Measurements from ENCODE around the gene POLR3B. TPM values are rescaled to one million over a fixed set of nuclear protein-coding genes. Genes with fewer than 3 reads are reported as not detected.
A peak's percentile ranks its signal among the peaks of the same experiment; 100 is the strongest.

POLR3B gene
- total RNA-seq, 2 experiments from 2014 or later = 5.3 to 6.1 TPM

GRCh38 chr12:106429636-106430035, 72.1 kb downstream of the POLR3B start:
- ChIA-PET POLR2A (no interaction called here), CTCF (no interaction called here)
- Mint-ChIP-seq H3K27ac (no peak overlapping the region), H3K4me1 (no peaks in the 10 kb centered on the region), H3K4me3 (no peak overlapping the region), H3K27me3 (no peaks in the 10 kb centered on the region), H3K36me3 (ENCODE audit: low read depth) (no peaks in the 10 kb centered on the region), H3K9me3 (no peaks in the 10 kb centered on the region)
- no peak for DNase-seq

GRCh38 chr12:106431839-106432411, 74.4 kb downstream of the POLR3B start:
- Mint-ChIP-seq H3K27me3 (no peaks in the 10 kb centered on the region), H3K4me1 (no peaks in the 10 kb centered on the region), H3K4me3 (no peak overlapping the region), H3K27ac (no peak overlapping the region), H3K36me3 (ENCODE audit: low read depth) (no peaks in the 10 kb centered on the region), H3K9me3 (no peaks in the 10 kb centered on the region)
- DNase-seq = no peak
- ChIA-PET POLR2A (no interaction called here), CTCF (no interaction called here)

DNA sequence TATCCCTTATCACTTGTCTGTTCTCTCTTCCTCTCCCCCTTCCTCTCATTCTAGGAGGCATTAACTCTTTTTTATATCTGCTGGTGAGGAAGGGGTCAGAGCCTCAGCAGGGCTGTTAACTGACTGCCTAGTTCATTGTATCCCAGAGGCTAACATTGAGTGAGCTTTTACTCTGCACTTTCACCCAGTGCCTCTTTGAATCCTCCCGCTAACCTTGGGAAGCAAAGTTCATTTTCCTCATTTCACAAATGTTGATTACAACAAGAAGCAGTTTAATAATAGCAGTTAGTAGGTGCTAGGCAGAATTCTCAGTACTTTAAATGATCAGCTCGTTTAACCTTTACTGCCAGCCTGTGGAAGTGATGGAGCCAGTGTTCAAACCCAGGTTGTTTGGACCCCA, 75.5 kb downstream of the POLR3B start:
- no peak overlapping the region for H3K4me3 Mint-ChIP-seq
- no peaks in the 10 kb centered on the region for H3K27me3 Mint-ChIP-seq
- no peak overlapping the region for H3K27ac Mint-ChIP-seq
- H3K9me3 Mint-ChIP-seq = no peaks in the 10 kb centered on the region
- H3K36me3 Mint-ChIP-seq (ENCODE audit: low read depth) = peaks cover 4% of the 10 kb centered on the region
- no peak for DNase-seq
- no peaks in the 10 kb centered on the region for H3K4me1 Mint-ChIP-seq
- POLR2A ChIA-PET = no interaction called here
- CTCF ChIA-PET = interaction anchor here (1.3 kb wide), 1 partner anchor 26 kb away, joined by 3 read pairs; no protein-coding TSS in a partner anchor

GRCh38 chr12:106434526-106434925, 77.0 kb downstream of the POLR3B start:
- Mint-ChIP-seq H3K4me1 (no peaks in the 10 kb centered on the region), H3K27ac (no peak overlapping the region), H3K4me3 (no peak overlapping the region), H3K9me3 (no peaks in the 10 kb centered on the region), H3K36me3 (ENCODE audit: low read depth) (peaks cover 4% of the 10 kb centered on the region), H3K27me3 (no peaks in the 10 kb centered on the region)
- CTCF ChIA-PET = interaction anchor here (1.3 kb wide), 1 partner anchor 15 kb away, joined by 4 read pairs; no protein-coding TSS in a partner anchor
- POLR2A ChIA-PET = no interaction called here
- DNase-seq = no peak

DNA sequence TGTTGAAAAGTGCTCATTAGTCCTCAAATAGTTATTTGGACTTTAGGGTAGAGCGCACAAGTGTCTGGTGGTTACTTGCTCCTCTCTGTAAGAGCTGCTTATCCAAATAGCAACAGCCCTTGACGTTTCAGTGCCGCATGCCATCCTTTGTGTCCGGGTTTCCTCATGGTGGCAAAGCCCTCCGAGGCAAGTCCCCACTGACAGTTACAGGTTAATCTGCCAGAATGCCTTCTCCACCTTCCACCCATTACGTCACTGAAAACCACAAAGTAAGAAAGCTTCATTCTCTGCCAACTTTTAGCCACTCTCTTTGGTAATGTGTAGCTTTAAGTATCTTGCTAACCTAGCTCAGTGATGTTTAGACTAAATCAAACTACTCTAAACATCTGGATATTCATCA, 78.6 kb downstream of the POLR3B start:
- DNase-seq = no peak
- Mint-ChIP-seq H3K27me3 (no peaks in the 10 kb centered on the region), H3K36me3 (ENCODE audit: low read depth) (peaks cover 4% of the 10 kb centered on the region), H3K4me1 (no peaks in the 10 kb centered on the region), H3K9me3 (no peaks in the 10 kb centered on the region), H3K27ac (no peak overlapping the region), H3K4me3 (no peak overlapping the region)
- CTCF ChIA-PET = interaction anchor here (1.5 kb wide), 1 partner anchor 133 kb away, joined by 3 read pairs; the partner anchor contains the start of gene TCP11L2
- POLR2A ChIA-PET = no interaction called here

DNA sequence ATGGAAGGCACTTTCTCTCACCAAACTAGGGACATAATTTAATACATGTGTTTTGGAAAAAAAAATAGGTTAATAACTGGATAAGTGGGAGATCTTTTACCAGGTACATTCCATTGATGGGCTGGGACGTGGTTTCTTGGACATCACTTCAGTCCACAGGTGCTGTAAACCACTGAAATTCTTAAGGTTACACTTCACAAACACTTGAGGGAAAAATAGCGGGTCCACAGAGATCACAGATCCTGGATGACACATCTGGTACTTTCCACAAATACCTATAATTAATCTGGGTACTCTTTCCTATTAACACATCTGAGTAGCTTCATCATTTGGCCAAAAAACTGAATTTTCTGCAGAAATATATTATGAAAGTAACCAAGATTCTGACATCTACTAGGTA, 85.0 kb downstream of the POLR3B start:
- H3K4me3 Mint-ChIP-seq = no peak overlapping the region
- no peak for DNase-seq
- CTCF ChIA-PET = interaction anchor here (1.1 kb wide), 1 partner anchor 85 kb away, joined by 3 read pairs; the partner anchor contains the start of gene POLR3B
- H3K27ac Mint-ChIP-seq = no peak overlapping the region
- POLR2A ChIA-PET = no interaction called here
- no peaks in the 10 kb centered on the region for H3K9me3 Mint-ChIP-seq
- H3K4me1 Mint-ChIP-seq = no peaks in the 10 kb centered on the region
- no peaks in the 10 kb centered on the region for H3K27me3 Mint-ChIP-seq
- H3K36me3 Mint-ChIP-seq (ENCODE audit: low read depth) = peaks cover 4% of the 10 kb centered on the region

GRCh38 chr12:106445053-106445452, 87.5 kb downstream of the POLR3B start:
- no peak overlapping the region for H3K27ac Mint-ChIP-seq
- H3K36me3 Mint-ChIP-seq (ENCODE audit: low read depth) = no peaks in the 10 kb centered on the region

GRCh38 chr12:106445959-106446358, 88.4 kb downstream of the POLR3B start:
- Mint-ChIP-seq H3K9me3 (no peaks in the 10 kb centered on the region), H3K36me3 (ENCODE audit: low read depth) (no peaks in the 10 kb centered on the region), H3K27ac (no peak overlapping the region), H3K4me1 (no peaks in the 10 kb centered on the region), H3K27me3 (no peaks in the 10 kb centered on the region), H3K4me3 (no peak overlapping the region)
- POLR2A ChIA-PET = no interaction called here
- CTCF ChIA-PET = interaction anchor here (0.5 kb wide), 1 partner anchor 524 kb away, joined by 4 read pairs; no protein-coding TSS in a partner anchor
- DNase-seq = no peak

More at GRCh38 chr12:106445053-106445452, 87.5 kb downstream of the POLR3B start:
- no peak for DNase-seq
- CTCF ChIA-PET = no interaction called here
- POLR2A ChIA-PET = no interaction called here
- H3K27me3 Mint-ChIP-seq = no peaks in the 10 kb centered on the region
- H3K4me1 Mint-ChIP-seq = no peaks in the 10 kb centered on the region
- H3K4me3 Mint-ChIP-seq = no peak overlapping the region
- no peaks in the 10 kb centered on the region for H3K9me3 Mint-ChIP-seq

DNA sequence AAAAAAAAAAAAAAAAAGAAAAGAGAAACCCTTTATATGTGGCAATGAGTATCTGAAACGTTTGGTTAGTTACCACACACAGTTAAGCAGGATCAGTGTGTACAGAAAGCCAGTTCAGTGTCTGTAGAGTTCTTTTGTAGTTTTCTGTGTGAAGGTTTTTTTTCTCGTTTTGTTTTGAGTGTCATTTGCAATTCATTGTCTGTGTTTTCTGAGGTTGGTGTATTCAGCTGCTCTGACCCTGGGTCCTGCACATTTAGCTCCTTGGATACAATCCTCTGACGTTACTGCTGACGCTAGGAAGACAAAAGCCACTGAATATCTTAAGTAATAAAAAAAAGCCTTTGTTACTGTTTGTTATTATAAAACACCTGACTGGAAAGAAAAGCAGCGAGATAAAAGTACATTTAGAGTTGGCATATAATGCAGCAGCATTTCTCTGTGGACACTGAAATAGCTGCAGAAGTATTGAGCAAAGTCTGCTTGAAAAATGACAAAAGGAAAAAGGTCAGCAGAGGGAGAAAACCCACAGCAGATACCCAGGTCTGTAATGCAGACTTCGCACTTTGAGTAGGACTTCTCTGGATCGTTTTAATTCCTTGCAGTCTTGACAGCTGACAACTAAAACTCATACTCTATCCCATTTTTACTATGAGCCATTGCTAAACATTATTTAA, 89.0 kb downstream of the POLR3B start:
- Mint-ChIP-seq H3K36me3 (ENCODE audit: low read depth) (no peaks in the 10 kb centered on the region), H3K27ac (no peak overlapping the region), H3K9me3 (no peaks in the 10 kb centered on the region), H3K4me3 (no peak overlapping the region), H3K4me1 (no peaks in the 10 kb centered on the region), H3K27me3 (no peaks in the 10 kb centered on the region)
- CTCF ChIA-PET = no interaction called here
- POLR2A ChIA-PET = no interaction called here
- no peak for DNase-seq

- H3K4me3 Mint-ChIP-seq = no peak overlapping the region
- no peaks in the 10 kb centered on the region for H3K27me3 Mint-ChIP-seq
- CTCF ChIA-PET = no interaction called here
- H3K9me3 Mint-ChIP-seq = no peaks in the 10 kb centered on the region
- peaks cover 5% of the 10 kb centered on the region for H3K36me3 Mint-ChIP-seq (ENCODE audit: low read depth)
- POLR2A ChIA-PET = no interaction called here
- no peaks in the 10 kb centered on the region for H3K4me1 Mint-ChIP-seq
- H3K27ac Mint-ChIP-seq = no peak overlapping the region
- DNase-seq = no peak
Measured at GRCh38 chr12:106452309-106452708, 94.8 kb downstream of the POLR3B start.

GRCh38 chr12:106455111-106455510, 97.6 kb downstream of the POLR3B start:
- ChIA-PET POLR2A (no interaction called here), CTCF (no interaction called here)
- H3K27ac Mint-ChIP-seq = no peak overlapping the region
- H3K4me3 Mint-ChIP-seq = no peak overlapping the region
- no peaks in the 10 kb centered on the region for H3K27me3 Mint-ChIP-seq
- H3K9me3 Mint-ChIP-seq = no peaks in the 10 kb centered on the region
- peaks cover 9% of the 10 kb centered on the region for H3K4me1 Mint-ChIP-seq
- peaks cover 19% of the 10 kb centered on the region for H3K36me3 Mint-ChIP-seq (ENCODE audit: low read depth)
- DNase-seq = no peak

- ChIA-PET CTCF (no interaction called here), POLR2A (no interaction called here)
- Mint-ChIP-seq H3K27me3 (no peaks in the 10 kb centered on the region), H3K4me1 (peaks cover 20% of the 10 kb centered on the region), H3K27ac (peak overlapping the region; percentile 26), H3K36me3 (ENCODE audit: low read depth) (peaks cover 22% of the 10 kb centered on the region), H3K9me3 (no peaks in the 10 kb centered on the region), H3K4me3 (no peak overlapping the region)
- no peak for DNase-seq
Measured at GRCh38 chr12:106459124-106459523, 101.6 kb downstream of the POLR3B start.

DNA sequence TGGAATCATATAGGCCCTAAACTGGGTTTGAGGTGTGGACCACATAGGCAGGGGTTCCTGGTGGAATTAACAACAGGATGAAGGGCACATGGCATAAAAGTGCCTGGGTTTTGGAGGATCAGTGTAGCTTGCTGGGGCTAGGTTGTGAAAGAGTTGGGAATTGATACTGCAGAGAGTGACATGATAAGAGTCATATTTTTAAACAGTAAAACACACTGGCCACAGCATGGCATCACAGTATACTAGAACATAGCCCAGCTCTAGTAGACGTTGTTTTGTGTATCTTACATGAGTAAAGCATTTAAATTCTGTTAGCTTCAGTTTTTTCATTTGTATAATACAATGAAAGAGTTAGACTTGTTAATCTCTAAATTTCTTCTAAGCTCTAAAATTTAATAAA, 102.0 kb downstream of the POLR3B start:
- Mint-ChIP-seq H3K27ac (peak overlapping the region; percentile 26), H3K4me1 (peaks cover 20% of the 10 kb centered on the region), H3K27me3 (no peaks in the 10 kb centered on the region), H3K4me3 (no peak overlapping the region), H3K9me3 (no peaks in the 10 kb centered on the region), H3K36me3 (ENCODE audit: low read depth) (peaks cover 22% of the 10 kb centered on the region)
- CTCF ChIA-PET = no interaction called here
- DNase-seq = no peak
- POLR2A ChIA-PET = no interaction called here

DNA sequence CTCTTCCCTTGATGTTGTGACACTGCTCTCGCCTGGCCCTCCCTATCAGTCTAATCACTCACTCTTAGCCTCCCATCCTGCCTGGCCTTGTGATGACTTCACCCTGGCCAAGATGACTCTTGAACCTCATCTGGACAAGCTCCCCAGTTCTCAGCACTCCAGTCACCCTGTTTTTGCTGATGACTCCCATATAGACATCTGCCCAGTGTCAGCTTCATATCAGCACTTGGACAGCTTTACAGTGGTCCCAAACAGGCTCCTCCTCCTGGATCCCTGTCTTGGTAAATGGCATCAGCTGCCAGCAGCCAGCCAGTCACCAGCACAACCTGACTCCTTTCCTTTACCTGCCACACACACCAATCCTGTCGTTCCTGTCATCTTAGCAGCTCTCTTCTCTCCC, 104.2 kb downstream of the POLR3B start:
- Mint-ChIP-seq H3K4me3 (no peak overlapping the region), H3K9me3 (peaks cover 2% of the 10 kb centered on the region), H3K4me1 (peaks cover 20% of the 10 kb centered on the region), H3K27me3 (no peaks in the 10 kb centered on the region), H3K36me3 (ENCODE audit: low read depth) (peaks cover 25% of the 10 kb centered on the region), H3K27ac (no peak overlapping the region)
- ChIA-PET POLR2A (no interaction called here), CTCF (no interaction called here)
- no peak for DNase-seq
